A172 (cell line): ENCODE results near the gene EIF4E1B. TPM values are rescaled to one million over a fixed set of nuclear protein-coding genes. Genes with fewer than 3 reads are reported as not detected.

Experiments used
- DNase-seq: peaks from one replicate; pipeline ENCODE4 v3.0.0-alpha.2; 2015; ENCODE audit warnings: low spot score
- total RNA-seq: library from RNA; depleted of rRNA; stranded (reverse); fragments of >200 nt; shearing (Covaris generic); gene quantifications from 2 replicates; pipeline ENCODE4 v1.2.3, GENCODE V29; 2014

EIF4E1B gene
- total RNA-seq, 1 experiment from 2014 or later, result not detected

- no peak for DNase-seq
Measured at GRCh38 chr5:176606032-176606431, 24.4 kb upstream of the EIF4E1B start.

GRCh38 chr5:176606875-176607274 lies 23.6 kb upstream of the EIF4E1B start:
- DNase-seq, result no peak

GRCh38 chr5:176608142-176608705 lies 22.3 kb upstream of the EIF4E1B start:
- no peak for DNase-seq

GRCh38 chr5:176608937-176609723 lies 21.3 kb upstream of the EIF4E1B start:
- no peak for DNase-seq

- DNase-seq, result peak; percentile 33
Measured at GRCh38 chr5:176609724-176610434, 20.6 kb upstream of the EIF4E1B start, which contains the start of gene GPRIN1. Gene GPRIN1 (minus strand): TSS chr5:176610156. CDS start chr5:176599834, 10,322 bp downstream.

- DNase-seq, result no peak
Measured at GRCh38 chr5:176610435-176610773, 20.1 kb upstream of the EIF4E1B start.

- DNase-seq, result peak; percentile 87
Measured at GRCh38 chr5:176611435-176611834, 19.0 kb upstream of the EIF4E1B start.

GRCh38 chr5:176612008-176612407 lies 18.5 kb upstream of the EIF4E1B start:
- no peak for DNase-seq

GRCh38 chr5:176612855-176613254 lies 17.6 kb upstream of the EIF4E1B start:
- DNase-seq, result no peak

- peak; percentile 79 for DNase-seq
Measured at GRCh38 chr5:176614805-176615478, 15.5 kb upstream of the EIF4E1B start.

GRCh38 chr5:176616511-176616910 lies 14.0 kb upstream of the EIF4E1B start:
- DNase-seq, result no peak

GRCh38 chr5:176618783-176619182 lies 11.7 kb upstream of the EIF4E1B start:
- DNase-seq, result no peak

- peak; percentile 60 for DNase-seq
Measured at GRCh38 chr5:176619203-176619568, 11.3 kb upstream of the EIF4E1B start.

- DNase-seq, result no peak
Measured at GRCh38 chr5:176619569-176620332, 10.7 kb upstream of the EIF4E1B start.

GRCh38 chr5:176620333-176620981 lies 10.0 kb upstream of the EIF4E1B start:
- no peak for DNase-seq

GRCh38 chr5:176621661-176622079 lies 8.8 kb upstream of the EIF4E1B start:
- DNase-seq, result peak; percentile 46

GRCh38 chr5:176624142-176624541 lies 6.3 kb upstream of the EIF4E1B start:
- DNase-seq, result no peak

- no peak for DNase-seq
Measured at GRCh38 chr5:176624938-176625337, 5.5 kb upstream of the EIF4E1B start.

GRCh38 chr5:176625512-176625911 lies 5.0 kb upstream of the EIF4E1B start:
- no peak for DNase-seq

- no peak for DNase-seq
Measured at GRCh38 chr5:176625966-176626875, 4.3 kb upstream of the EIF4E1B start.
